ENCODE results near the gene POLR2E. TPM values are rescaled to one million over a fixed set of nuclear protein-coding genes. Genes with fewer than 3 reads are reported as not detected.

Gene POLR2E
- polyA plus RNA-seq, 1 of the 3 experiments (the other 2 are of a cell fraction), result 283 TPM

DNA sequence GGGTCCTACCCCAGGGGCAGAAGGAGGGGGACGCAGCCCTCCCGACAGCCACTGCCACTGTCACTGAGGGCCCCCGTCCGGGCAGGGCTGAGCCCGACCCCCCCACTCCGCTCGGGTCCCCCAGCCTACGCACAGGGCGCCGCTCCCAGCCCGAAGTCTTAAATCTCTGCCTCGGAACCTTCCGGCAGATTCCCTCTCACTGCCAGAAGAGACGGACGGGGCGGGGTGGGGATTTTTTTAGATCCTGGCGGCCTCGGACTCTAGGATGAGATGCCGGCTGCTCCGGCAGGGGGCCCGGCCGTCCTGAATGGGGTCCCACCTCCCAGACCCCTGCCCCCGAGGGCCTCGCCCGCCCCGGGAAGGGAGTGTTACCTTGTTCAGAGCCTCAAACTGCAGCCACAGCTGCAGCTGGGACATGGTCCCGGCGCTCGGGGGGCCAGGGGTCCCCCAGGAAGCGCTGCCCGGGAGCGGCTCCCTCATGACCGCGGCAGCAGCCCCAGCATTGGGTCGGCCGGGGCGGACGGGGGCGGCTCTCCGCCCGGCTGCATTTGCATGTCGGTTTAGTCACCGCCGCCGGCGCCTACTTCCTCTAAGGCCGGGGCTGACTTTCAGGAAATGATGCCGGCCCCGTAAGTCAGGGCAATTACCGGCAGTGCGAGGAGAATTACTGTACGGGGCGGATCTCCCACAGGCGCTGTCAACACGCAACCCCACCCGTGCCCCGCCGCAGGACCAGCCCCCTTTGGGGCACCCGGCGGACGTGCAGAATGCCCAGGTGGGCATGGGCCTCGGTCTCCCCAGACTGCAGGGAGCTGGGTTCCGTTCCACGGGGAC lies 36.8 kb upstream of the POLR2E start:
- Histone ChIP-seq H3F3A (replicated peaks; ENCODE audit: insufficient read depth) (no peaks in the 10 kb centered on the region), H3K4me3 (ENCODE audit: low read depth in 2 of 2, low read length in 1 of 2) (no peak overlapping the region), H3K4me1 (ENCODE audit: control insufficient read depth in 1 of 2, insufficient read depth in 2 of 2, low read depth in 1 of 2, low read length in 1 of 2) (no peaks in the 10 kb centered on the region), H3K9ac (no peak overlapping the region), H3K4me2 (no peak overlapping the region), H3K9me2 (no peaks in the 10 kb centered on the region), H3K27ac (ENCODE audit: low read depth in 2 of 2, low read length in 1 of 2) (no peak overlapping the region), H4K20me1 (ENCODE audit: insufficient read depth) (0 out of 2 replicates have a peak, but pooled peaks cover 4% of the 10 kb centered on the region), H3K36me3 (replicated peaks in 1 of 2; ENCODE audit: control insufficient read depth in 1 of 2, insufficient read depth in 2 of 2, low read length in 1 of 2) (peaks cover 0 to 2% of the 10 kb centered on the region in 2 experiments), H2AFZ (ENCODE audit: low read depth) (no peak overlapping the region), H3K79me2 (ENCODE audit: insufficient read depth) (peaks cover 13% of the 10 kb centered on the region), H3K9me3 (no peaks in the 10 kb centered on the region), H3K27me3 (ENCODE audit: insufficient read depth) (no peaks in the 10 kb centered on the region)
- DNase-seq, result no peak
- ChIA-PET POLR2A (interaction anchor here (1.0 kb wide), 1 partner anchor 104 kb away, joined by 3 read pairs; no protein-coding TSS in a partner anchor), CTCF (interaction anchor here (1.0 to 1.2 kb wide), 2 partner anchors 62 to 91 kb away, joined by 3 read pairs; no protein-coding TSS in a partner anchor)
- TF ChIP-seq FOSL2 (IDR thresholded peaks at IDR 0.05; ENCODE audit: borderline replicate concordance, low read depth), result no peak
- no peak for TF ChIP-seq GABPA (IDR thresholded peaks at IDR 0.05; ENCODE audit: low read depth)
- TF ChIP-seq, protein P1, sequence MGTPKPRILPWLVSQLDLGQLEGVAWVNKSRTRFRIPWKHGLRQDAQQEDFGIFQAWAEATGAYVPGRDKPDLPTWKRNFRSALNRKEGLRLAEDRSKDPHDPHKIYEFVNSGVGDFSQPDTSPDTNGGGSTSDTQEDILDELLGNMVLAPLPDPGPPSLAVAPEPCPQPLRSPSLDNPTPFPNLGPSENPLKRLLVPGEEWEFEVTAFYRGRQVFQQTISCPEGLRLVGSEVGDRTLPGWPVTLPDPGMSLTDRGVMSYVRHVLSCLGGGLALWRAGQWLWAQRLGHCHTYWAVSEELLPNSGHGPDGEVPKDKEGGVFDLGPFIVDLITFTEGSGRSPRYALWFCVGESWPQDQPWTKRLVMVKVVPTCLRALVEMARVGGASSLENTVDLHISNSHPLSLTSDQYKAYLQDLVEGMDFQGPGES (IDR thresholded peaks at IDR 0.05; ENCODE audit: low read depth, low read length), result no peak
- TF ChIP-seq, protein P2, sequence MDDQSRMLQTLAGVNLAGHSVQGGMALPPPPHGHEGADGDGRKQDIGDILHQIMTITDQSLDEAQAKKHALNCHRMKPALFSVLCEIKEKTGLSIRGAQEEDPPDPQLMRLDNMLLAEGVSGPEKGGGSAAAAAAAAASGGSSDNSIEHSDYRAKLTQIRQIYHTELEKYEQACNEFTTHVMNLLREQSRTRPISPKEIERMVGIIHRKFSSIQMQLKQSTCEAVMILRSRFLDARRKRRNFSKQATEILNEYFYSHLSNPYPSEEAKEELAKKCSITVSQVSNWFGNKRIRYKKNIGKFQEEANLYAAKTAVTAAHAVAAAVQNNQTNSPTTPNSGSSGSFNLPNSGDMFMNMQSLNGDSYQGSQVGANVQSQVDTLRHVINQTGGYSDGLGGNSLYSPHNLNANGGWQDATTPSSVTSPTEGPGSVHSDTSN (IDR thresholded peaks at IDR 0.05), result no peak
- no peak for TF ChIP-seq FOXJ3 (CRISPR knock-in tag; IDR thresholded peaks at IDR 0.05)
- no peak for TF ChIP-seq MXI1 (IDR thresholded peaks at IDR 0.05; ENCODE audit: low read depth, low read length)
- TF ChIP-seq RAD21 (IDR thresholded peaks at IDR 0.05; ENCODE audit: low read length), result no peak
- TF ChIP-seq TEAD4 (IDR thresholded peaks at IDR 0.05; ENCODE audit: borderline replicate concordance, insufficient read depth), result no peak
- TF ChIP-seq POLR2AphosphoS5 (IDR thresholded peaks at IDR 0.05; ENCODE audit: low read depth, low read length), result no peak
- no peak for TF ChIP-seq EP300 (IDR thresholded peaks at IDR 0.05; ENCODE audit: borderline replicate concordance in 1 of 2, low read depth in 1 of 2, low read length in 1 of 2)
- TF ChIP-seq RCOR1 (IDR thresholded peaks at IDR 0.05; ENCODE audit: low read length), result no peak
- no peak for TF ChIP-seq TCF12 (IDR thresholded peaks at IDR 0.05)
- no peak for TF ChIP-seq MEF2A (IDR thresholded peaks at IDR 0.05; ENCODE audit: borderline replicate concordance, low read depth)
- no peak for TF ChIP-seq JUND (IDR thresholded peaks at IDR 0.05)
- TF ChIP-seq CHD2 (IDR thresholded peaks at IDR 0.05; ENCODE audit: low read length, partially characterized antibody), result no peak
- TF ChIP-seq, protein P3, sequence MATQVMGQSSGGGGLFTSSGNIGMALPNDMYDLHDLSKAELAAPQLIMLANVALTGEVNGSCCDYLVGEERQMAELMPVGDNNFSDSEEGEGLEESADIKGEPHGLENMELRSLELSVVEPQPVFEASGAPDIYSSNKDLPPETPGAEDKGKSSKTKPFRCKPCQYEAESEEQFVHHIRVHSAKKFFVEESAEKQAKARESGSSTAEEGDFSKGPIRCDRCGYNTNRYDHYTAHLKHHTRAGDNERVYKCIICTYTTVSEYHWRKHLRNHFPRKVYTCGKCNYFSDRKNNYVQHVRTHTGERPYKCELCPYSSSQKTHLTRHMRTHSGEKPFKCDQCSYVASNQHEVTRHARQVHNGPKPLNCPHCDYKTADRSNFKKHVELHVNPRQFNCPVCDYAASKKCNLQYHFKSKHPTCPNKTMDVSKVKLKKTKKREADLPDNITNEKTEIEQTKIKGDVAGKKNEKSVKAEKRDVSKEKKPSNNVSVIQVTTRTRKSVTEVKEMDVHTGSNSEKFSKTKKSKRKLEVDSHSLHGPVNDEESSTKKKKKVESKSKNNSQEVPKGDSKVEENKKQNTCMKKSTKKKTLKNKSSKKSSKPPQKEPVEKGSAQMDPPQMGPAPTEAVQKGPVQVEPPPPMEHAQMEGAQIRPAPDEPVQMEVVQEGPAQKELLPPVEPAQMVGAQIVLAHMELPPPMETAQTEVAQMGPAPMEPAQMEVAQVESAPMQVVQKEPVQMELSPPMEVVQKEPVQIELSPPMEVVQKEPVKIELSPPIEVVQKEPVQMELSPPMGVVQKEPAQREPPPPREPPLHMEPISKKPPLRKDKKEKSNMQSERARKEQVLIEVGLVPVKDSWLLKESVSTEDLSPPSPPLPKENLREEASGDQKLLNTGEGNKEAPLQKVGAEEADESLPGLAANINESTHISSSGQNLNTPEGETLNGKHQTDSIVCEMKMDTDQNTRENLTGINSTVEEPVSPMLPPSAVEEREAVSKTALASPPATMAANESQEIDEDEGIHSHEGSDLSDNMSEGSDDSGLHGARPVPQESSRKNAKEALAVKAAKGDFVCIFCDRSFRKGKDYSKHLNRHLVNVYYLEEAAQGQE (IDR thresholded peaks at IDR 0.05; ENCODE audit: low read depth, low read length), result no peak
- TF ChIP-seq, protein P4, sequence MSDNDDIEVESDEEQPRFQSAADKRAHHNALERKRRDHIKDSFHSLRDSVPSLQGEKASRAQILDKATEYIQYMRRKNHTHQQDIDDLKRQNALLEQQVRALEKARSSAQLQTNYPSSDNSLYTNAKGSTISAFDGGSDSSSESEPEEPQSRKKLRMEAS (IDR thresholded peaks at IDR 0.05; ENCODE audit: low read depth), result no peak
- TF ChIP-seq NRF1 (IDR thresholded peaks at IDR 0.05; ENCODE audit: low read depth, low read length), result no peak
- TF ChIP-seq TAF1 (IDR thresholded peaks at IDR 0.05; ENCODE audit: borderline replicate concordance, low read depth, low read length), result no peak
- TF ChIP-seq GATA2 (CRISPR knock-in tag; IDR thresholded peaks at IDR 0.05), result no peak
- WGBS (ENCODE audit: low lambda C conversion rate), result 91% methylated on average over 23 of the region's 64 CpGs
